Neural crest cell (in vitro differentiated cells): Measurements from ENCODE around the gene RFTN1. TPM values are rescaled to one million over a fixed set of nuclear protein-coding genes. Genes with fewer than 3 reads are reported as not detected.
A peak's percentile ranks its signal among the peaks of the same experiment; 100 is the strongest.

Source experiments
- DNase-seq: peaks from one replicate; pipeline ENCODE4 v3.0.0; 2021; ENCODE audit warnings: low read depth, mixed read lengths, low spot score
- H3K27ac Mint-ChIP-seq: one replicate; pipeline ENCODE4 v1.8.0; 2021; ENCODE audit warnings: mild to moderate bottlenecking, mixed read lengths; ENCODE audit not compliant: unreplicated experiment
- H3K27me3 Mint-ChIP-seq: 2 replicates; pipeline ENCODE4 v1.8.0; 2021; ENCODE audit warnings: low read depth, mild to moderate bottlenecking, mixed read lengths
- H3K36me3 Mint-ChIP-seq: 2 replicates; pipeline ENCODE4 v1.8.0; 2021; ENCODE audit warnings: low read depth, mild to moderate bottlenecking, mixed read lengths
- H3K4me1 Mint-ChIP-seq: 2 replicates; pipeline ENCODE4 v1.8.0; 2021; ENCODE audit warnings: mixed read lengths
- H3K4me3 Mint-ChIP-seq: one replicate; pipeline ENCODE4 v1.8.0; 2021; ENCODE audit warnings: mild to moderate bottlenecking, mixed read lengths
- H3K9me3 Mint-ChIP-seq: 2 replicates; pipeline ENCODE4 v1.8.0; 2021; ENCODE audit warnings: mixed read lengths
- CTCF ChIP-seq: fragments of 200-600 bp; sonication (generic); conservative IDR thresholded peaks from 2 replicates; pipeline ENCODE4 v1.5.0; 2021; ENCODE audit warnings: antibody characterized with exemption, mild to moderate bottlenecking
- total RNA-seq: library from RNA; stranded (reverse); gene quantifications from 2 replicates; pipeline ENCODE4 v1.2.1, GENCODE V29; 2021

Gene RFTN1
- total RNA-seq, 1 donor from 2014 or later = 2.0 TPM

DNA sequence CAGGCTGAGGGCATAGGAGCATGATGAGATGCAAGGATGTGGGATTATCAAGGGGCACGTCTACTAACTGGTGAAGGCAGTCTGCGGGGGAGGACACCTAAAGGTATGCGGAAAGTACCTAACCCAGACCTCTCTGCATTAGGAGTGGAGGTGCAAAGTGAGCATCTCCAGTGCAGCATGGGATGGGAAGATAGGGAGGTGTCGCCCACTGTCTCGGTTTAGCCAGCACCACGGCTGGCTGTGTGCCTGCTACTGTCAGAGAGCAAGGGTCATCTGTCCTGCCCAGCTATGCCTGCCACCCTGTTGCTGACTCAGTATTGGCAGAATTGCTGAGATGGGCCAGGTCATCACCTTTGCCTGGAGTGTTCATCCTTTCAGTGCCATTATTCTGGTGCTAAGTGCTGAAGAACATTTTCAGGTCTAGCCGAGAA is 208.4 kb downstream of the RFTN1 start:
- no peak for DNase-seq
- Mint-ChIP-seq H3K27me3 (no peaks in the 10 kb centered on the region), H3K9me3 (no peaks in the 10 kb centered on the region), H3K4me1 (peaks cover 16% of the 10 kb centered on the region), H3K36me3 (peaks cover 23% of the 10 kb centered on the region), H3K27ac (peak overlapping the region; percentile 58), H3K4me3 (no peak overlapping the region)
- TF ChIP-seq CTCF = no peak

- no peaks in the 10 kb centered on the region for H3K9me3 Mint-ChIP-seq
- H3K27me3 Mint-ChIP-seq = no peaks in the 10 kb centered on the region
- no peak for TF ChIP-seq CTCF
- peak overlapping the region; percentile 58 for H3K27ac Mint-ChIP-seq
- DNase-seq = no peak
- H3K4me3 Mint-ChIP-seq = no peak overlapping the region
- H3K4me1 Mint-ChIP-seq = peaks cover 16% of the 10 kb centered on the region
- H3K36me3 Mint-ChIP-seq = peaks cover 23% of the 10 kb centered on the region
These were observed 209.2 kb downstream of the RFTN1 start for GRCh38 chr3:16304061-16305010.

- peaks cover 16% of the 10 kb centered on the region for H3K4me1 Mint-ChIP-seq
- no peak overlapping the region for H3K27ac Mint-ChIP-seq
- H3K4me3 Mint-ChIP-seq = no peak overlapping the region
- DNase-seq = no peak
- no peaks in the 10 kb centered on the region for H3K9me3 Mint-ChIP-seq
- peaks cover 32% of the 10 kb centered on the region for H3K36me3 Mint-ChIP-seq
- TF ChIP-seq CTCF = no peak
- H3K27me3 Mint-ChIP-seq = no peaks in the 10 kb centered on the region
These were observed 210.4 kb downstream of the RFTN1 start for GRCh38 chr3:16303037-16303575.

GRCh38 chr3:16302082-16302631 is 211.3 kb downstream of the RFTN1 start:
- H3K27ac Mint-ChIP-seq = no peak overlapping the region
- no peaks in the 10 kb centered on the region for H3K27me3 Mint-ChIP-seq
- no peak for DNase-seq
- H3K9me3 Mint-ChIP-seq = peaks cover 1% of the 10 kb centered on the region
- H3K4me1 Mint-ChIP-seq = peaks cover 16% of the 10 kb centered on the region
- no peak overlapping the region for H3K4me3 Mint-ChIP-seq
- no peak for TF ChIP-seq CTCF
- H3K36me3 Mint-ChIP-seq = peaks cover 37% of the 10 kb centered on the region

GRCh38 chr3:16301507-16301906 is 212.0 kb downstream of the RFTN1 start:
- Mint-ChIP-seq H3K27me3 (no peaks in the 10 kb centered on the region), H3K27ac (peak overlapping the region; percentile 85), H3K36me3 (peaks cover 38% of the 10 kb centered on the region), H3K4me3 (no peak overlapping the region), H3K9me3 (peaks cover 3% of the 10 kb centered on the region), H3K4me1 (peaks cover 16% of the 10 kb centered on the region)
- no peak for DNase-seq
- no peak for TF ChIP-seq CTCF
